GM18502 (cell line): ENCODE results near the gene TRIM63.

ENCODE experiments used
- ATAC-seq: cut with Tn5 transposase; IDR thresholded peaks from one replicate; pipeline ENCODE4 v1.9.1; 2021; ENCODE audit warnings: mild to moderate bottlenecking; ENCODE audit not compliant: unreplicated experiment, poor library complexity

The TRIM63 gene

DNA sequence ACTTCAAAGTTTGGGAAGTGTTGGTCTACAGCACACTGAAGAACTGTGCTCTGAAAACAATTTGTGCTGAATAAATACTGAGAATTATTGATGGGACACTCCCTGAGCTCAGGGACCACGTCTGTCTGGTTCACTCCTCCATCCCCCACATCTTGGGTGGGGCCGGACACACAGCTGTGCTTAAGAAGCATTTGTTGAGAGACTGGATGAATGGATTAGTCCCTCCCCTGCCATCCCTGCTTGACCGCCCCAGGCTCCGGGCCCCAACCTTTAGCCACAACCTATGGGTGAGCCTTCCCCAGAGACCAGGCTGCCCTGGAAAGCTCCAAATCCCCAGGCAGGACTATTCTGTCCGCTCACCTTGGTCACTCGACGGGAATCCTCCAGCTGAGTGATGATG lies 7.5 kb downstream of the TRIM63 start:
- ATAC-seq: no peak

DNA sequence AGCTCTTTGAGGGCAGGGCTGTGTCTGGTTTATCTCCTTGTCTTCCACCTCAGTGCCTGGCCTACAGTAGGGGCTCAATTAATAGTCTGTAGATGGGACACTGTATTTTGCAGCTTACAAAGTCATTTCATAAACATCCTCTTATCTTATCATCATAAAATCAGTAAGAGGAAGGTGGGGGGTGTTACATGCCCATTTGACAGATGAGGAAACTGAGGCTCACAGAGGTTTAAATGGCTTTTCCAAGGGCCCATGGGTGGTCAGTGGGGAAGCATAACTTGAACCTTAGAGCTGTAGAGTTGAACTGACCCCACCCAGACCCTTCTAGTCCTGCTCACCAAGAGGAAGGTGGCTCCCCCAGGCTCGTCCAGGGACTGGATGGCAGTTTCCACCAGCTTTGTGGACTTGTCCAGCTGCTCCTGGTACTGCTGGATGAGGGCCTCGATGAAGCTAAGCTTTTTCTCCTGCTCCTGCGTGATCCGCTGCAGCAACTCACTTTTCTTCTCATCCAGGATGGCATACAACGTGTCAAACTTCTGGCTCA lies 9.3 kb downstream of the TRIM63 start:
- ATAC-seq: no peak

DNA sequence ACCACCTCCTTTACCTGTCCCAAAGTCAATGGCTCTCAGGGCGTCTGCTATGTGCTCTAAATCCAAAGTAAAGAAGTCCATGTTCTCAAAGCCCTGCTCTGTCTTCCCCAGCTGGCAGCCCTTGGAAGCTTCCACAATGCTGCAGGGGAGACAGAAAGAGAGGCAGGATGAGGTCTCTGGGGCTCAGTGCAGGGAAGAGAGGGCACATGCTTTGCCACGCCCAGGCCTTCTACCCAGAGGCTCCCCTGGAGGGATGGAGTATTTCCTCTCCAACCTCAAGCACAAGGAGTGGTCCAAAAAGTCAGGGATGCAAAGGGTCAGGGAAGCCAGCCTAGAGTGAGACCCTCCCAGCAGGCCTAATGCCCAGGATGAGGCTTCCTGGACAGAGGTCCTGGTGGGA lies 10.2 kb downstream of the TRIM63 start:
- ATAC-seq: no peak

DNA sequence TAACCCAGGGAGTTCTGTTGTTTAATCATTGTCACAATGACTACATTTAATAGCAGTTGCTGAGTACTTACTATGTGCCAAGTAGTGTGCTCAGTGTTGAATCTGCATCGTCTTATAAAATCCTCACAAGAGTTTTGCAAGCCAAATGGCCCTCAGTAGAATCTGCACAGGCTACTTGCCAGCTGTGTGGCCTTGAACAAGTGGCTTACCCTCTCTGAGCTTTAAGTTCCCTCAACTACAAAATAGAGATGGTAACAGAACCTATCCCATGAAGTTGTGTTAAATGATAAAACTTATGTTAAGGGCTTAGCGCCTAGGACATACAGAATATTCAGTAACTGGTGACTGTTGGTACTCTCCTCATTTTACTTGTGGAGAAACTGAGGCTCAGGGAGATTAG lies 12.4 kb downstream of the TRIM63 start:
- ATAC-seq: no peak

DNA sequence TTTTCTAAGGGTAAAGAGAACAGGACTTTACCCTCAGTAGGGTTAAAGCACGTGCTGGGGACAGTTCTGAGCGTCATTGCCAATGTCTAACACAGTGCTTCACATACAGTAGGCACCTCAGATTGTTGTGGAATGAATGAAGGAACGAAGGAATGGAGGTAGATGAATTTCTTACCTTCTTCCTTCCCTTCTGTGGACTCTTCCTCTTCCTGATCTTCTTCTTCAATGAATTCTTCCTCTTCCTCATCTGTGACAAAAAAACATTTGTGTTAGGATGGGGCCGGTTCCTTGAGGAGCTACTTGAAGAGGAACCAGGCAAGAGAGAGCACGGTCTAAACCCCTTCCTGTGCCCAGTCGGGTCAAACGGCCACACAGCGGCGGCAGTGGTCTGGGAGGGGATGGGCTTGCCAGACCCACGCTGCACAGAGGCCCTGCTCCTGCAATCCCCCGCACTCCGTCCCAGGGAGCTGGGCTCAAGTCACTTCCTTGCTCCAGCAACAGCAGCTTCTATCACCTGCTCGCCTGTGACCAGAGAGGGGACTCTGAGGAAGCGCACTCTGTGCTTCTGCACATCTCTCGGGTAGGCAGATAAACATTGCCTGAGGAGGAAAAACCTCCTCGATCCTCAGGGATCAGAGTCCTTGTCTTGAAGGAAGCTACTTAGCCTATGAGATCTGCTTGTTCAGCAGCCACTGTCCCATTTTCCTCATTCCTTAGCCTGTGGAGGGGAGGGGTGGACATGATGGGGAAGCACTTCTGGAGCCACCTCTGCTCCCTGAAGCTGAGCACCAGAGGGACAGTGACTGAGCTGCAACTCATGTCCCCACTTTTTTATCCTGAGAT lies 13.5 kb downstream of the TRIM63 start:
- ATAC-seq: no peak

DNA sequence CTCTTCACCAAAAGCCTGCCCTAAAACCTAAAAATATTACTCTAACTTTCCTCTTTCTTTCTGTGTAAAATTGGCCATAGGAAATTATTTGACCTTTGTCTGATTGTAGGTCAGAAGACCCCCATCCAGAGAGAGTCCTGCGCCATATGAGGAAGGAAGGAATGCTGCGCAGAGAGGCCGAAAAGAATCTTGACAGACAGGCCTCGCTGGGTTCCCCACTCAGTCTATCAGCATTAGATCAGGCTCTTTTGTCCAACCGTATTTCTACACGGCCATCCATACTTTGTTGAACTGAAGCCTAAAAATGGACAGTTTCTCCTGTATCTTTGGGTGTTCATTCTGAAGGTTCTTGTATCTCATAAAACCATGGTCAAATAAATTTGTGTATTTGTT lies 17.2 kb downstream of the TRIM63 start:
- no peak for ATAC-seq

DNA sequence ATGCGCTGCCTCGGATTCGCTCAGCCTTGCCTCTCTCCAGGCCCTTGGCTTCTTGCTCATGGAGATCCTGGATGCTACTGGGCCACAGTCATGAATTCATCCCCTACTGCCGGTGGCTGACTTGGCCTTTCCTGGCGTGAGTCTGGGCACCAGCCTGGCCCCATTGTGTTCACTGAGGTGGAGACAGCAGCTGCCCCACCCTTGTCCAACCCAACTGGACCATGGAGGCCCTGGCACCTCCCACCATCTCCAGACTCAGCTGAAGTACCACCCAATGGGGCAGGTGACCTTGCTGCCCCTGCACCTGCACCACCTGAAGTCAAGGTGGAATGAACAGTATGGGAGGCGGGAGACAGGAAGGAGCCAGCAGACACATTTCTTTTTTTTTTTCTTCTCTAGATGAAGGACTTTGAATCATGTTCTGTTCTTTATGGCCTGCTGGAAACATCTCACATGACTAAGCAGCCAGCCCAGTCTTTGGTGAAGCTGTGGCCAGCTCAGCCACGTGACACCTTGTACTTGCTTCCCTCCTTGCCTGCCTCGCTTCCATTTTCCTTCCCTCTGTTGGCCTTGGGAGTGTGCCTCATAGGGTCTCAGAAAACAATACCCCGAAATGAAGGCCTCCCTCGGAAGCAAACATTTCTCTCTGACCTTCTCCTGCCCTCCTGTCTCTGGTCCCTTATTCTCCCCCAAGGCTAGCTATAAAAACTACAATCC lies 17.7 kb downstream of the TRIM63 start:
- ATAC-seq: no peak

DNA sequence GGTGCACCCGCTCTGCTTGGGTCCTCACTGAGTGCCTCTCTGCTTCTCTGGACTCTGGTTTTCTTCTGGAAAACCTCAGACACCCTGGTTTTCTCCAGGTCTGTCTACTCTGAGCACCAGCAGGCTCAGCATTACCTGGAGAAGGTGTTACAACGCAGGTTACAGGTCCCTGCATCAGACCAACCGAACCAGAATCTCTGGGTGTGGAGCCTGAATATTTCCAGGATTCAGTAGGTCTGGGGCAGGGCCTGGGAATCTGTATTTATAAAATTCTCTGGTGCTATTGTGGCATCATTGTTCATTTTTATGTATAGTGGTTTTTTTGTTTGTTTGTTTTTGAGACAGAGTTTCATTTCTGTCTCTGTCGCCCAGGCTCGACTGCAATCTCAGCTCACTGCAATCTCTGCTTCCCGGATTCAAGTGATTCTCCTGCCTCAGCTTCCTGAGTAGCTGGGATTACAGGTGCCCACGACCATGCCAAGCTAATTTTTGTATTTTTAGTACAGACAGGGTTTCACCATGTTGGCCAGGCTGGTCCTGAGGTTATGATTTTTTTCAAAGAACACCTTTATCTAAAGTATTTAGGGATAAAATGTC lies 20.1 kb downstream of the TRIM63 start:
- ATAC-seq: no peak

DNA sequence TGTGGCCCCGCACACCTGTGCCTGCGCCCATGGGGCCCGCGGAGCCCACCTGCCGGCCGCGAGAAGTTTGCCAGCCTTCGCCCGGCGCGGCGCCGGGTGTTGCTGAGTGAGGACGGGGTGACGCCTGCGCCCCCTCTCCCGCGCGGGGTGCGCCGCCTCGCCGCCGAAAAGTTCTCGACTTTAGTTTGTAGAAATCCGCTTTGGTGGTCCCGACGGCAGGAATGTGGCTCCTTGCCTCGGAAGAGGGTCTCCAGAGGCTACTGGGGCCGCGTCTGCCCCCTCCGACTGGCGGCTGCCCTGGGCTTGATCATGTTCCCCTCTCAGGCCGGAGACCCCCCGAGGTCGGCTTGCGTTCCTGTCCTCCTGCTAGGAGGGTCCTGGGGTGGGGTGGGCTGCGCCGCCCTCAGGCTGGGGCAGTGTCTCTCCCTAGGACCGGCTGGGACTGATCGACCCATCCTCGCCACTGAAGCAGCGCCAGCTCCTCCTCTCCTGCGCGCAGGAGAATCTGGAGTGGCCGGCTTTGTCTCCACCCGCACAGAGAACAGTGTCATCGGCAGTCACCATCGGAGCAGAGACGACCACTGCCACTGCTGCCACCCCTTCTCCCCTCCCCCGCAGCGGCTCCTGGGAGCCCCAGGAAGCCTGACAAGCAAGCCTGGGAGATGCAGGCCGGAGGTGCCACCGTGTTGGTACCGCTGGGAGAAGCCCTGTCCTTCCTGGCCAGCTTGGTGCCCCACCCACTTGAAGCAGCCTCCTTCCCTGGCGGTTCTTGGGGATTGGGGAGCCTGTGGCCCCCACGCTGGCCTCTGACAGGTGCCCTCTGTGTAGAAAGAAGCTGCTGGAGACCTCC lies 21.0 kb downstream of the TRIM63 start:
- no peak for ATAC-seq

DNA sequence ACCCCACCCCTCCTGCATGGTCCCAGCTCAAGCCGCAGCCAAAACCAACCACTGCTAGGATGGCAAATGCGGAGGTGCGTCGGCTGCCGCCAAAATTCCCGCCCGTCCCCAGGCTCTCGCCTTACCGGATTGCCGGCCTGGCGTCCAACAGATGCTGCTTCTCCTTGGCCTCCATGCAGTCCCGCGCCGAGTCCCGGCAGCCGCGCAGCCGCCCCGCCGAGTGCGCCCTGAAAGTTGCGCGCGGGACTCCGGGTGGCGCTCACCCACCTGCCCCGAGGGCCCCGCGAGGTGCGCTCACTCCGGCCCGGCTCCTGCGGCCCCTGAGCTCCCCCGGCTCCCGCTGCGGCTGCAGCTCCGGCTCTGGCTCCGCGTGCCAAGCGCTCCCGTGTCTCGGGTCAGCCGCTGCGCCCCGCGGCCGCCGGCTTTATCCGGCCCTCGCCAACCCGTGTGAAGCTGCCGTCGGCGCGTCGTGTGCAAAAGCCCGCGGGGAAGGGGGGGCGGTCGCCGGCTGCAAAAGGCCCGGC lies 21.6 kb downstream of the TRIM63 start, which contains the start of gene SLC30A2:
TSS of gene SLC30A2 (minus strand) at position 397 of the 524 bp plus-strand sequence. CDS start at position 175, 222 bp downstream.
- no peak for ATAC-seq

DNA sequence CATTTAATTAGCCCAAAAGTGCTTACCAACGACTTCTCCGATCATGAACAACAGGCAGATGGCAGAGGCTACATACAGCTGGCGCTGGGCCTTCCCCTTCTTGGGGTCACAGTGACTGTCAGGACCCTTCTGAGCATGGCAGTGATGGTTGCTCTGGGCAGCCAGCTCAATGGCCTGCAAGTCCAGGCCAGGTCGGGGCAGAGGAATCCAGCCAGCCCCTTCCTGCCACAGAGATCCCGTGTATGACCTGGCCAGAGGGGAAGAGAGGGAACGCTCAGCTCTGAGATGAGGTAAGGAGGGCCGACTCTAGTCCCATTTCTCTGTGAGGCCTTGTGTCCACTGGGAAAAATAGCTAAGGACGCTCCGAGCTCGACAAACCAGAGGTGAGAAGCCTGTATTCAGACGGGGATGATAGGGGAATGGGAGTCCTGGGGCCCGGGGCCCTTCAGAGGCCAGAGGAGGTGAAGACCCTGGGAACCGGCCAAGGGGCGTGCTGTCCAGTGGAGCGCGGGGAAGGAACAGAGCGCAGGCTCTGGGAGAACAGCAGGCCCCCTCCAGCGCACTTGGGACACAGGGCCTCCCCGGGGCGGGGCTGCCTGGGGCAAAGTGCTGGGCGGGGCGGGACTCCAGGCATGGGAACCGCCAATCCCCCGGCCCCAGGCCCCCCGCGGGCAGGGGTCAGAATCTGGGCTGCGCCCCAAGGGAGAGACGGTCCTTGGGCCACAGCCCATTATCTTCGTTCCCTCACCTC lies 22.3 kb downstream of the TRIM63 start:
- ATAC-seq: no peak

DNA sequence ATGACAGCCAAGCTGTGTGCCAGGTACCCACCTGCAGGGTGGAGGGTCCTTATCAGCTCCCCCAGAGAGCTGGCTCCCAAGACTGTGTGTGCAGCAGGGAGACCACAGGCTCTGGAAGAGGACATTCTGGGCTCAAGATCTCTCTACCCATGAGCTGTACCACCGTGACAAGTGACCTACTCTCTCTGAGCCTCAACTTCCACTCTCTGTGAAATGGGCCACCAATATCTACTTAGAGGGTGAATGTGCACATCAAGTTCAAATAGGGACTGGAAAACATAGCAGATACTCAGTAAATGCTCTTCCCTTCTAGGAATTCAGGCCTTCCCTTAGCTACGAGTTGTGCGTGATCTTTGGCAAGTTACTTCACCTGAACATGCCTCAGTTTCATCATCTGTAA lies 23.0 kb downstream of the TRIM63 start:
- ATAC-seq: no peak

DNA sequence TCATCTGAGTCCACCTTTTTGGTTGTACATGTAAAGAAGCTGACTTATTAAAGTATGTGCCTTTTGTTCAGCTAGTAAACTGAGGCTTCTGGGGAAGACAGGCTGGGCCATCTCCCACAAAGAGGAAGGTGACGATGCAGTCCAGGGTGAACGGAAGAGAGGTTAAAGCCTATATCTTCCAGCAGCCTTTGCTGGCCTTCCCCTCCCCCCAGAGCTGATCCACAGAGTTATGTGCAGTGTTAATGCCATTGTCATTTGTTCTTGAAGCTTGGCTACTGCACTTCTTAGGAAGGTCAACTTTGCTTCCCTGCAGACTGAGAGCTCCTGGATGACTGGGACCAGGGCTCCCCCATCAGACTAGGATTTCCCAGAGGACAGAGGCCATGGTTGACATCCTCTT lies 23.7 kb downstream of the TRIM63 start:
- ATAC-seq: no peak

DNA sequence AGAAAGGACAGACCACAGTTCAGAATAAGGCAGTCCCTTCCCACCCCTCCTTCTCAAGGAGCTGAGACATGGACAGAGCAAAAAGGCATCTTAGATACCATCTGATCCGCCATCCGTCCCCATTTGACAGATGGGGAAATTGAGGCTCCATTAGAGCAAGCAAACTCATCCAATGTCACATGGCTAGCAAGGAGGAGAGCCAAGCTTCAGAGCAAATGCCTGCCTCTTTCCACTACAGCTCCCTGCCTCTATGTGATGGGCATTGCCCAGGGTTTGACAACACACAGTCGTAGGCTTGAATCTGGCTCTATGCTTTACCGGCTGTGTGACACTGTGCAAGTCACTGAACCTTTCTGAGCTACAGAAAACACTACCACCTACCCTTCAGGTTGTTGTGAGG lies 25.5 kb downstream of the TRIM63 start:
- ATAC-seq: no peak

DNA sequence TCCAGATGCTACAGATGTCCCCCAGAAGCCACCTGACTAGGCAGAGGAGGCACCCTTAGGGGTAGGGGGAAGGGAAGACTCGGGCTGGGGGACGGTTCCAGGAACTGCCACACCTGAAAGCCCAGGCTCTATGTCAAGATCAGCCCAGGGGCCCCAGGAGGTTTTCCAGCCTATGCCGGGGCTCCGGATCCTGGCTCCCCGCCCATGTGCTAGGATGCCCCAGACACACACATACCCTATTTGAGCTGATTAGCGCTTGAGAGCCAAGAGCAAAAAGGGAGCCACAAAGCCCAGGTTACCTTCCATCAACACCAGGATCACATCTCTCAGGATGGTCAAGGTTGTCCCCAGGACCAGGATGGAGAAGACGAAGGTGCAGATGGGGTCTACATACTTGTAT lies 26.0 kb downstream of the TRIM63 start:
- no peak for ATAC-seq

DNA sequence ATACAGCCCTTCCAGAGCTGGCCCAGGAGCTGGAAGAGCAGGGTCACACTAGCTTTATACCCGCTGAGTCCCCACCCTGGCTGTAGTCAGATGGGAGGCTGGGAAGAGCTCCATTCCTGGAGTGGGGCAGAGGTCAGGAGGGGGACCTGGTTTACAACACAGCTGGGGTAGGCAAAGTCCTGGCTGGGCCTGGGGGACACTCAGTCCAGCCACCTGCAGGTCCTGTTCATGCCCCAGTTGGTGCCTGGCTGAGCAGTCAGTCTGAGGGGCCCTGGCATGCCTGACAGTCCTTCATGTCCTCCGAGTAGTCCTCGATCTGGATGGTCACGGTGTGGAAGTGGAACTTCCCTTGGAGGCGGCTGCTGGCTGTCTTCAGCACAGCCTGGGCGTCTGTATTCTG lies 28.5 kb downstream of the TRIM63 start:
- no peak for ATAC-seq

DNA sequence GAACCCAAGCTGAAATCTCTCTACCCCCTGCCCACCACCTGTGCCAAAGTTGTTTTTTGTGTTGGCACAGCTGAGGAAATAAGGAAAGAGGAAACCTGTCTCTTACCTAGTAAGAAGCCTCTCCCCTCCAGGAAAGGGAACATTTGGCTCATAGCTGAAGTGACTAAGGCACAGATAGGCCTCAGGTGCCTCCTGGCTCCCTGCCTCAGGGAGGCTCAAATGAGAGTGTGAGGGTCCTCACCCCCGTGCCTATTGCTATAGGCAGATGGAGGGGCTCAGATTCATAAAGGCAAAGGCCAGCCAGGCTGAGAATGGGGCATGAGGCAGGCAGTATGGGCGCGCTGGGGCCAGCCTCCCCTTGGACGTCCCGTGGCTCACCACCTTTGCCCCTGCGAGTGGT lies 29.0 kb downstream of the TRIM63 start:
- no peak for ATAC-seq

DNA sequence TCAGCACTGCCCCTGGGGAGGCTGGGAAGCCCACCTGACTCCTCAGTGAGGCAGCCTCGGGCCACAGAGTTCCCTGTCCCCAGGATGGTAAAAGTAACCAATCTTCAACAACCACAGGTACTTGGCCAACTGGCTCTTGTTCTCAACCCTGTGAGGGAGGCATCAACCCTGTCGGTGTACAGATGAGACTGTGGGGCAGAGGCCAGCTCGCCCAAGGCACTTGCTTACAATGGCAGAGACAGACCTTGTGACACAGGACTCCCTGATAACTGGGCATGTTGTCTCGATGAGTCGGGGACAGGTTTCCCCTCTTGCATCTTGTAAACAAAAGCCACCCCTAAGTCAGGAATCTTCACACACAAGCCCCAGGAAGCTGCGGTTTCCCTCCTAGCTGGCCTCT lies 29.5 kb downstream of the TRIM63 start:
- ATAC-seq: no peak

DNA sequence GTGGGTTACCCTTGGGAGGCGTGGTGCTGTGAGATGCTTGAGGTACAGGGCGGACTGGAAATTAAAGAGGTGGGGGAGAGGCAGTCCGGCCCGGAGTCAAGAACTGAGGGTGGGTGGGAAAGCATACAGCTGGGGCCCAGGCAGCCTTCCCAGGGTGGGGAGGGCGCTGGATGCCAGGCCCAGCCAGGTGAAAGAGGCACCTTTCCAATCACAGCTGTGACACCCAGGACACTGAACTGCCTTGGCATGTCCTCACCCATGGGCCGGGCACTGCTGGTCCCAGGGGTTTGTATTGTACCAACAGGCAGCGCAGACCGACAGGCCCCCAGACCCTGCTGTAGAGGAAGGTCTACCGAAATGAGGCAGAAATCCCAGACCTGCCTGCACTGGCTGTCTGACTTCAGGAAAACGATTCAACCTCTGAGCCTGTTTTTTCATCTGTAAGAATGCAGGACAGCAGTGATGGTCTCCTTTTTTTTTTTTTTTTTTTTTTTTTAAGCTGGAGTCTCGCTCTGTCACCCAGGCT lies 30.6 kb downstream of the TRIM63 start:
- no peak for ATAC-seq
